Measurements from ENCODE around the gene DNAJC7. TPM values are rescaled to one million over a fixed set of nuclear protein-coding genes. Genes with fewer than 3 reads are reported as not detected.

DNAJC7 gene
- total RNA-seq, 1 donor from 2014 or later = 47.7 TPM

DNA sequence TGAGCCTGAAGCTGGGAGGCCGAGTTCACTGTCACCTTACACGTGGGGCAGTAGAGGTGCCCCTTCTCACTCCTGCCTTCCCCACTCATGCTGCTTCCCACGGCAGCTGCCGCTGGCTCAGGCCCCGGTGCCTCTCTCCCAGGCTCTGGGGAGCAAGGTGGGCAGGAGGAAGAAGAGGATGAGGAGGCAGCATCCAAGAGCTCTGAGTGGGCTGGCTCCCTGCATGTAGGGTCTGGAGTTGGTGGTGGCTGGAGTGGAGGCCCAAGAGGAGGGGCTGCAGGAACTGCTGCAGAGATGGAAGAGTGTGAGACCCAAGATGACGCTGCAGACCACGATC is 11.5 kb upstream of the DNAJC7 start:
- DNase-seq (ENCODE audit: low read depth) = no peak

DNA sequence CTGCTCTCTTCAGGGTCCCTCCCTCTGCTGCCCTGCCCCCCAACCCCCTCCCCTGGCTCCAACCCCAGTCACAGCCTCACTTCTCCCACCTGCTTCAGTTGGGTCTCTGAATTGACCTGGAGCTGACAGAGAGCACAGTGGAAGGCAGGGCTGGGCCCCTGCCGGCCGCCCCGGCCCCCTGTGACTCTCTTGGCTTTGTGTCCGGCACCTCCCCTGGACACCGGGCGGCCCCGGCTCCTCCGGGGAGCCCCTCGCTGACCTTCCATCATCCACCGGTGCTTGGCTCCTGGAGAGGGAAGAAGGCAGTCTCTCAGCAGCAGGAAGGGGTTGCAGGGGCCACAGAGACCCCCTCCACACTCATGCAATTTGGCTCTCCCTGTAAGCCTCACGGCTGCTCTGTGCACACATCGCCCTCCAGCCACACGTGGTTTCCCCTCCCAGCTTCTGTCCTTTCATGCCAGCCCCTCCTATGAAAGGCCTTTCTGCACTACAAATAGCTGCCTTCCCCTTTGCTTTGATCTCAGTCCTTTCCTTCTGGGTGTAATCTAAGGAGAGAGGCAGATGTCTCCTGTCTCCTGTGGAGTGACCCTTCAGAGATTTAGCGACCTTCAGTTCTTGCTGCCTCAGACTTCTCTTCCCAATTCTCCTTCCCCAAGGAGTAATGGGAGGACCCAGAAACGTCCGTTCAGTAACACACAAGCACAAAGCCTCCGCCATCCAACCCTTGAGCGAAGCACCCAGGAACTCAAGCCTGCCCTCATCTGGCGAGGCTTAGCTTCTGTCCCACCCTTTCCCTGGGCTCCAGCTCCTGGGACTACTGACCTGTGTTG is 10.9 kb upstream of the DNAJC7 start:
- TF ChIP-seq, protein P1, sequence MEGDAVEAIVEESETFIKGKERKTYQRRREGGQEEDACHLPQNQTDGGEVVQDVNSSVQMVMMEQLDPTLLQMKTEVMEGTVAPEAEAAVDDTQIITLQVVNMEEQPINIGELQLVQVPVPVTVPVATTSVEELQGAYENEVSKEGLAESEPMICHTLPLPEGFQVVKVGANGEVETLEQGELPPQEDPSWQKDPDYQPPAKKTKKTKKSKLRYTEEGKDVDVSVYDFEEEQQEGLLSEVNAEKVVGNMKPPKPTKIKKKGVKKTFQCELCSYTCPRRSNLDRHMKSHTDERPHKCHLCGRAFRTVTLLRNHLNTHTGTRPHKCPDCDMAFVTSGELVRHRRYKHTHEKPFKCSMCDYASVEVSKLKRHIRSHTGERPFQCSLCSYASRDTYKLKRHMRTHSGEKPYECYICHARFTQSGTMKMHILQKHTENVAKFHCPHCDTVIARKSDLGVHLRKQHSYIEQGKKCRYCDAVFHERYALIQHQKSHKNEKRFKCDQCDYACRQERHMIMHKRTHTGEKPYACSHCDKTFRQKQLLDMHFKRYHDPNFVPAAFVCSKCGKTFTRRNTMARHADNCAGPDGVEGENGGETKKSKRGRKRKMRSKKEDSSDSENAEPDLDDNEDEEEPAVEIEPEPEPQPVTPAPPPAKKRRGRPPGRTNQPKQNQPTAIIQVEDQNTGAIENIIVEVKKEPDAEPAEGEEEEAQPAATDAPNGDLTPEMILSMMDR (IDR thresholded peaks at IDR 0.05; ENCODE audit: insufficient read depth, low read length, severe bottlenecking) = peak; percentile 38
- Histone ChIP-seq H3K27me3 (ENCODE audit: control insufficient read depth, insufficient read depth, low read length) (no peaks in the 10 kb centered on the region), H3K4me3 (ENCODE audit: low read depth, low read length) (no peak overlapping the region)

More for the DNA sequence above, 11.5 kb upstream of the DNAJC7 start:
- TF ChIP-seq, protein P1 (IDR thresholded peaks at IDR 0.05; ENCODE audit: insufficient read depth, low read length, severe bottlenecking) = no peak
- FAIRE-seq = no peak
- Histone ChIP-seq H3K27me3 (ENCODE audit: control insufficient read depth, insufficient read depth, low read length) (no peaks in the 10 kb centered on the region), H3K4me3 (ENCODE audit: low read depth, low read length) (no peak overlapping the region), H3K36me3 (ENCODE audit: control insufficient read depth, insufficient read depth, low read length) (peaks cover 2% of the 10 kb centered on the region)

DNA sequence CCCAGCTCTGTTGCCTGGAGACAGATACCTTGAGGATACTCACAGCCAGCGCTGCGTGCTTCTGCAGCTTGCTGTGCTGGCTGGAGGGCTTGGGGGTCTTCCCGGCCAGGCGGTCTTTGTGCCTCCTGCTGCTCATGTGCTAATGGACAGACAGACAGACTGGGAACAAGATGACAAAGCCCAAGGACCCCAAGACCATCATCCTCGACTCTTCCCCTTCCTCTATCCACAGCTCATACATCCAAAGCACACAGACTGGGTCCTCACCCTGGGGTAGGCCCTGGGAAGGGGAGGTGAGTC is 10.3 kb upstream of the DNAJC7 start:
- DNase-seq (ENCODE audit: low read depth) (no peak), FAIRE-seq (no peak)
- H3K27me3 ChIP-seq (ENCODE audit: control insufficient read depth, insufficient read depth, low read length) = no peaks in the 10 kb centered on the region
- H3K4me3 ChIP-seq (ENCODE audit: low read depth, low read length) = no peak overlapping the region
- peaks cover 12% of the 10 kb centered on the region for H3K36me3 ChIP-seq (ENCODE audit: control insufficient read depth, insufficient read depth, low read length)
- TF ChIP-seq, protein P1 (IDR thresholded peaks at IDR 0.05; ENCODE audit: insufficient read depth, low read length, severe bottlenecking) = no peak

More for the DNA sequence above, 10.9 kb upstream of the DNAJC7 start:
- no peak for DNase-seq (ENCODE audit: low read depth)
- no peak for FAIRE-seq
- H3K36me3 ChIP-seq (ENCODE audit: control insufficient read depth, insufficient read depth, low read length) = peaks cover 8% of the 10 kb centered on the region

DNA sequence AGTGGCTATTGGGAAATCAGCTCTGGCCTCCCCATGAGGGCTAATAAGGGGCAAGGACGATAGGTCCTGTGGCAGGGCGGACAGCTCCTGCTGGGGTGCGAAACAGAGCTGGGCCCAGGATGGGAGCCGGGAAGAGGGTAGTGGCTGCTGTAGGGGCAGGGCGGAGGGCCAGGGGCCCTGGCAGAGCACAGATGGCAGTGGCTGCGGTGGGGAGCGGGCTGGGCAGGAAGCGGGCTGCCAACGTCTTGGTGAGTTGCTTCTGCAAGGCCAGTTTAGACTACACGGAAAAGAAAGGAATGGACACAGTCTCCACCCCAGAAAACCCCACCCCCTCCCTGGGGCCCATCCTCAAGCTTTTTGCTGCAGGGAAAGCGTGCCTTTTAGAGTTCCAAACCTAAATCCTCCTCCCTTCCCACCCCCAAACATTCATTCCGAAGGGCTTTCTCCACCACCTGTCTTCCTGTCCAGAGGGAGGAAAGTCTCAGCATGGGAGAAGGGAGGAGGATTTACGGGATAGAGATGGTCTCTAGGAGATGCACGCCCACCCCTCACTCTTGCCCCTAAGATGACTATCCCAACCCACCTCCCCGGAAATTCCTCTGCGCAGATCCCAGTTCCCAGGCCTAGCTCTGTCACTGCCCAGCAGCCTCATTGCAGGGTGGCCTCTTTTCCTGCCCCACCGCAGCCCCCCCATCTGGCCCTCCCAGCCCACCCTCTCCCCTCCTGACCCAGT is 9.8 kb upstream of the DNAJC7 start:
- TF ChIP-seq, protein P1 (IDR thresholded peaks at IDR 0.05; ENCODE audit: insufficient read depth, low read length, severe bottlenecking) = no peak
- Histone ChIP-seq H3K4me3 (ENCODE audit: low read depth, low read length) (no peak overlapping the region), H3K27me3 (ENCODE audit: control insufficient read depth, insufficient read depth, low read length) (no peaks in the 10 kb centered on the region), H3K36me3 (ENCODE audit: control insufficient read depth, insufficient read depth, low read length) (peaks cover 17% of the 10 kb centered on the region)
- FAIRE-seq = no peak
- DNase-seq (ENCODE audit: low read depth) = no peak

DNA sequence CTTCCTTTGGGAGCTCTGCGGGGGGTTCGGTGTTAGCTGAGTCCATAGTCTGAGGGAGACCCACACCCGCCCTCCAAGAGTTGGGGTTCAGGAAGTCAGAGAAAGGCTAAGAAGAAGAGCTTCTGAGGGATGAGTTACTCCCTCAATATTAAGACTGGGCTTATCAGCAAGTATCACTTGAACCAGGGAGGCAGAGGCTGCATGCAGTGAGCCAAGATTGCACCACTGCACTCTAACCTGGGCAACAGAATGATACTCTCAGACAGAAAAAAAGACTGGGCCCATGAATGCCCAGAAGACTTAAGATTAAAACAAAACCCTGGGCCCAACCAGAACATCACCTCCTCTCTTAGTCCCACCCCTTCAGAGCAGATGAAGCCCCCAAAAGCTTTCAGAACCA is 8.7 kb upstream of the DNAJC7 start:
- no peak for DNase-seq (ENCODE audit: low read depth)
- TF ChIP-seq, protein P1 (IDR thresholded peaks at IDR 0.05; ENCODE audit: insufficient read depth, low read length, severe bottlenecking) = no peak
- Histone ChIP-seq H3K4me3 (ENCODE audit: low read depth, low read length) (no peak overlapping the region), H3K27me3 (ENCODE audit: control insufficient read depth, insufficient read depth, low read length) (no peaks in the 10 kb centered on the region), H3K36me3 (ENCODE audit: control insufficient read depth, insufficient read depth, low read length) (peaks cover 18% of the 10 kb centered on the region)
- no peak for FAIRE-seq

Data from bronchial epithelial cell (primary cell).